ENCODE measurements around the gene CNGA2. TPM values are rescaled to one million over a fixed set of nuclear protein-coding genes. Genes with fewer than 3 reads are reported as not detected.

The CNGA2 gene
- total and polyA plus RNA-seq, 2 experiments from 2014 or later: not detected

- no peaks in the 10 kb centered on the region for H3F3A ChIP-seq (replicated peaks; ENCODE audit: low read depth)
- H3K9me2 ChIP-seq (ENCODE audit: insufficient read depth): no peaks in the 10 kb centered on the region
- no peak overlapping the region for H3K4me2 ChIP-seq
- peaks cover 11% of the 10 kb centered on the region; the same call in 2 of the 3 replicates for H3K4me1 Mint-ChIP-seq
- peaks cover 3% of the 10 kb centered on the region for H3K27me3 Mint-ChIP-seq (ENCODE audit: insufficient read depth, low read depth, poor library complexity)
- no peak overlapping the region for H3K27ac ChIP-seq (ENCODE audit: low read depth)
- no peak overlapping the region for H3K4me3 Mint-ChIP-seq
- ATAC-seq (no peak), DNase-seq (ENCODE audit: low spot score) (no peak)
- H3K79me2 ChIP-seq (replicated peaks; ENCODE audit: insufficient read depth): no peaks in the 10 kb centered on the region
- no peak overlapping the region for H3K27ac Mint-ChIP-seq
- no peaks in the 10 kb centered on the region for H3K36me3 ChIP-seq (ENCODE audit: insufficient read depth)
- H3K27me3 ChIP-seq (ENCODE audit: insufficient read depth): no peaks in the 10 kb centered on the region
- H3K9me3 Mint-ChIP-seq: no peaks in the 10 kb centered on the region
- no peaks in the 10 kb centered on the region; the same call in 1 of the 2 replicates for H3K4me1 ChIP-seq (ENCODE audit: insufficient read depth)
- no peak overlapping the region for H3K4me3 ChIP-seq
- H3K36me3 Mint-ChIP-seq (ENCODE audit: low read depth): no peaks in the 10 kb centered on the region
- H2AFZ ChIP-seq: no peak overlapping the region
- TF ChIP-seq ZNF114 (CRISPR knock-in tag; IDR thresholded peaks at IDR 0.05) (no peak), REST (IDR thresholded peaks at IDR 0.05; ENCODE audit: unreplicated experiment) (no peak), NANOG (IDR thresholded peaks at IDR 0.05; ENCODE audit: borderline replicate concordance) (no peak), POLR2AphosphoS5 (IDR thresholded peaks at IDR 0.05; ENCODE audit: low read depth) (no peak), ZNF462 (CRISPR knock-in tag; IDR thresholded peaks at IDR 0.05) (no peak), ZNF331 (CRISPR knock-in tag; IDR thresholded peaks at IDR 0.05; ENCODE audit: low read depth) (no peak), JUNB (IDR thresholded peaks at IDR 0.05; ENCODE audit: unreplicated experiment) (no peak), EZH2phosphoT487 (IDR thresholded peaks at IDR 0.05; ENCODE audit: unreplicated experiment) (no peak), EZH2 (IDR thresholded peaks at IDR 0.05; ENCODE audit: low read depth, unreplicated experiment) (no peak), CTCF (conservative IDR thresholded peaks at IDR 0.05; ENCODE audit: low read depth in 2 of 2) (no peak)
- H4K20me1 ChIP-seq (replicated peaks; ENCODE audit: insufficient read depth): no peaks in the 10 kb centered on the region
Observed at GRCh38 chrX:151711154-151711553, 23.4 kb upstream of the CNGA2 start.

Measured in GM23338 (cell line).